HUES6 (cell line): Measurements from ENCODE around the gene PAX2.

Experiments used
- H3K27ac ChIP-seq: 2 replicates; pipeline ENCODE4 v1.7.0; 2013; ENCODE audit warnings: low read depth, mild to moderate bottlenecking, low read length, inconsistent platforms
- H3K27me3 ChIP-seq: 2 replicates; pipeline ENCODE4 v1.6.1; 2013; ENCODE audit warnings: low read length; ENCODE audit not compliant: control insufficient read depth, insufficient read depth
- H3K36me3 ChIP-seq: 2 replicates; pipeline ENCODE4 v1.6.1; 2013; ENCODE audit warnings: low read length; ENCODE audit not compliant: control insufficient read depth, insufficient read depth
- H3K4me1 ChIP-seq: 2 replicates; pipeline ENCODE4 v1.6.1; 2013; ENCODE audit warnings: low read length; ENCODE audit not compliant: control insufficient read depth, insufficient read depth
- H3K4me3 ChIP-seq: 2 replicates; pipeline ENCODE4 v1.5.1; 2013; ENCODE audit warnings: low read depth, low read length
- H3K9ac ChIP-seq: one replicate; pipeline ENCODE4 v1.6.1; 2013; ENCODE audit warnings: mild to moderate bottlenecking, low read length
- H3K9me3 ChIP-seq: 2 replicates; pipeline ENCODE4 v1.6.1; 2013; ENCODE audit warnings: low read depth, low read length; ENCODE audit not compliant: control insufficient read depth, insufficient read depth

PAX2 gene

GRCh38 chr10:100749059-100749308, 3.6 kb downstream of the PAX2 start:
- no peaks in the 10 kb centered on the region for H3K9me3 ChIP-seq
- H3K27me3 ChIP-seq, result peaks cover 99% of the 10 kb centered on the region
- H3K27ac ChIP-seq, result no peak overlapping the region
- H3K36me3 ChIP-seq, result no peaks in the 10 kb centered on the region
- no peak overlapping the region; the same call in 1 of the 2 replicates for H3K4me3 ChIP-seq
- H3K4me1 ChIP-seq, result peaks cover 41% of the 10 kb centered on the region
- H3K9ac ChIP-seq, result no peak overlapping the region

DNA sequence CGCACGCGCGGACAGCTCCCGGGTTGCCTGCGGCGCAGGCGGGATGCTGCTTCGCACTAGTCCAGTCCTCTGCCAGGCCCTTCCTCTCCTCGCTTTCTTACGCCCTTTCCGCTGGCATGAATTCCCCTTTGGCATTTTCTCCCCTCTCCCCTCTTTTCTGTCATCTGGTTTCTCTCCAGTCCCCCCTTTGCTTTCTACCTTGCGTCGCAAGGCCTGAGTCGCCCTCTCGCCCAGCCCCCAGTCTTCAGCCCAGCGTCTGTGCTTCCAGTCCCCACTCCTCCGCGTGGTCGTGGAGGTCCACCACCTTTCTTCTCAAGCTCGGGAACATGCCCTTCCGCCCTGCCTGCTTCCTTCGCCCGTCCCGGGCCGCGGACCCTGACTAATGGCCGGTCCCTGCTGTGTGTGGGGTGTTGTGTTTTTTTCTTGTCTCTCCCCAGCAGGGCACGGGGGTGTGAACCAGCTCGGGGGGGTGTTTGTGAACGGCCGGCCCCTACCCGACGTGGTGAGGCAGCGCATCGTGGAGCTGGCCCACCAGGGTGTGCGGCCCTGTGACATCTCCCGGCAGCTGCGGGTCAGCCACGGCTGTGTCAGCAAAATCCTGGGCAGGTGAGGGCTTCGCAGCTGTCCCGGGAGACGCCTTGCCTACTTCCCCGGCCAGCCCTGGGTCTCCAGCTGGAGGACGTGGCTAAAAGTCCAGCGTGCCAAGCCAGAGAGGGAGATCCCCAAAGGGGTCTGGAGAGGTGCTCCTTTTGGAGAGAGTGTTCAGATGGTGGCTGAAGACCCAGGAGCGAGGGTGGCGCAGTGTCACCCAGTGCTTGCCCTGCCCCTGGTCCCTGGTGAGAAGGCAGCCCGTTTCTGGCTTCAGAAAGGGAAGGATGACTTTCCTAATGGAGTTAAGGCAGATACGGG, 4.2 kb downstream of the PAX2 start:
- H3K9me3 ChIP-seq, result no peaks in the 10 kb centered on the region
- H3K4me3 ChIP-seq, result no peak overlapping the region; the same call in 1 of the 2 replicates
- peaks cover 99% of the 10 kb centered on the region for H3K27me3 ChIP-seq
- H3K27ac ChIP-seq, result no peak overlapping the region
- H3K9ac ChIP-seq, result no peak overlapping the region
- no peaks in the 10 kb centered on the region for H3K36me3 ChIP-seq
- peaks cover 35% of the 10 kb centered on the region for H3K4me1 ChIP-seq

DNA sequence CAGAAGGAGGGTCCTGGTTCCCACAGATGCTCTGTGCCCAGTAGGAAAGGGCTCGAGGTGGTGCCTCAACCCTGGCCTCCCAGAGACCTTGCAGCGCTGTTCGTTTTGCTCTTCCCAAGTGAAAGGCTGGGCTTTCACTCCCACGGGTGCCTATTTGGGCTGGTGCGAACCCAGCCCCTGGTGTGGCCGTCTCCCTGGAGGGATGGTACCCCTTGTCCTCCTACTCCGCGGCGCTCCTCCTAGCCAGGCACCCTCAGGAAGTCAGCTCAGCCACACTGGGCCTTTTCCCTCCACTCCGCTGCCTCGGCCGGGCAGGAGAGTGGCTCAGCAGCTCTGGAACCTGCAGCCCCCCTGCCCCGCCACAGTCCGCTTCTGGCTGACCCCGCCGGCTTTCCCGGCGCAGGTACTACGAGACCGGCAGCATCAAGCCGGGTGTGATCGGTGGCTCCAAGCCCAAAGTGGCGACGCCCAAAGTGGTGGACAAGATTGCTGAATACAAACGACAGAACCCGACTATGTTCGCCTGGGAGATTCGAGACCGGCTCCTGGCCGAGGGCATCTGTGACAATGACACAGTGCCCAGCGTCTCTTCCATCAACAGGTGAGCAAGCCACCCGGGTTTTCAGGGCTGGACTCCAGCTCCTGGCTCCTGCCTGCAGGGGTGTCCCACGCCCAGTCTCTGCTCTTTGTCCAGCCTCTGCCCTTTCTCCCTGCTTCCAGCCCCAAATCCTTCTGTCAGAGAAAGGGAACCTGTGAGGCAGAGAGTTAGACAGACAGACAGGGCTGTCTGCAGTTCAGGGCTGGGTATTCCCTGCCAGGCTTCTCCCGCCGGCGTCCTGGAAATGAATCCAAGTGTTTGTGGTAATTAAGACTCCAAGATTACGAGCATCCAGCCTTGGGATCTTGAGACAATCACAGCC, 5.2 kb downstream of the PAX2 start:
- Histone ChIP-seq H3K4me3 (no peak overlapping the region), H3K27me3 (peaks cover 100% of the 10 kb centered on the region), H3K36me3 (no peaks in the 10 kb centered on the region), H3K9me3 (no peaks in the 10 kb centered on the region), H3K4me1 (peaks cover 33% of the 10 kb centered on the region), H3K27ac (no peak overlapping the region), H3K9ac (no peak overlapping the region)

DNA sequence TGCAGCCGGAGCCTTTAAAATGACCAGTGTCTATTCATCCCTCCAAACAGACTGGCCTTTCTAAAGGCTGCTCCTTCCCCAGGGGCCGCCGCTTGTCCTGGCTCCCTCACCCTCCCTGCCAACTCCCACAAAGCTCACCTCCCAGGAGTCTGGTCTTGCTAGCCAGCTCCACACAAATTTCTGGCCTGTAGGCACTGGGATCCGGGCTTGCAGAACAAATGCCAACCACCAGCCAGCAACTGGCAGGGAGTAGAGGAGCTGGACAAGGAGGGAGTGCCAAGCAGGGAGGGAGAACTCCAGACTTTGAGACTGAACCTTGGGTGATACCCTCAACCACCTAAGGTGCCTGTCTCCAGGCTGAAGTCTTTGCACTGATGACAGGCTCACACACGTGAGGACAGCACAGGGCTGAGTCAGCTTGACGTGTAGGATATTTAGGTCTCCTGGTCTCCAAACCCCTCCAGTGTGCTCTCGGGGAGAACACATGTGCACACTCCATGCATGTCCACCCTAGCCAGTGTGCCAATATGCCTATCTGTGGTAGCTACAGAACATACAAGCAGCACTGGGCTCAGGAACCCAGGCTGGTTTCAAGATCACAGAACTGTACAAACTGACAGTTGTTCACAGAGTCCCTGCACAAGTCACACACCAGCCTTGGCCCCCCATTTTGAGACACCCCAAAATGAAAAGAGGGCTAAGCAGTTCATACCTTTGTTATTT, 6.0 kb downstream of the PAX2 start:
- Histone ChIP-seq H3K4me1 (peaks cover 29% of the 10 kb centered on the region), H3K9me3 (no peaks in the 10 kb centered on the region), H3K27me3 (peaks cover 100% of the 10 kb centered on the region), H3K36me3 (no peaks in the 10 kb centered on the region), H3K27ac (no peak overlapping the region), H3K9ac (no peak overlapping the region), H3K4me3 (no peak overlapping the region)

DNA sequence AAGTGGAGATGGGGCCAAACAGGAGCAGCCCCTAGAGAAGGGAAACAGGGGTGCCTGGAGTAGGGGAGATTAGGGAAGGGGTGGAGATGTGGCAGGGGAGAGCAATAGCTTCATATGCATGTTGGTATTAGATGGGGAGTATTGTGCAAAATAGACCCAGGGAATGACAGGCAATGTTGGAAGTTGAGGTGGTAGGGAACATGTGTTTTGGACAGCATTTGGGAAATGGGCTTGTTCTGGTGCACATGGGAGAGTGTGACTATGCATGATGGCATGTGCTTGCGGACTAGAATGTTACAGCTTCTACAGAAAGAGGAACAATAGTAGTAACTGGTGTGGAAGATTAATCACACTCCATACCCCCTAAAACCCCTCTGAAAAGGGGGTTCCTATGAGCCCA, 10.4 kb downstream of the PAX2 start:
- Histone ChIP-seq H3K4me1 (peaks cover 15% of the 10 kb centered on the region; the same call in 1 of the 2 replicates), H3K27me3 (peaks cover 96% of the 10 kb centered on the region)

GRCh38 chr10:100759331-100759730, 13.9 kb downstream of the PAX2 start:
- no peak overlapping the region for H3K27ac ChIP-seq
- peaks cover 17% of the 10 kb centered on the region; the same call in 1 of the 2 replicates for H3K4me1 ChIP-seq

More for the DNA sequence above, 10.4 kb downstream of the PAX2 start:
- no peak overlapping the region for H3K27ac ChIP-seq
- no peak overlapping the region for H3K9ac ChIP-seq
- no peaks in the 10 kb centered on the region for H3K9me3 ChIP-seq
- no peak overlapping the region for H3K4me3 ChIP-seq
- H3K36me3 ChIP-seq, result no peaks in the 10 kb centered on the region

GRCh38 chr10:100760726-100761125, 15.3 kb downstream of the PAX2 start:
- no peak overlapping the region for H3K9ac ChIP-seq
- H3K4me3 ChIP-seq, result no peak overlapping the region
- peaks cover 17% of the 10 kb centered on the region; the same call in 1 of the 2 replicates for H3K4me1 ChIP-seq
- H3K27me3 ChIP-seq, result peaks cover 73% of the 10 kb centered on the region
- H3K36me3 ChIP-seq, result no peaks in the 10 kb centered on the region
- H3K27ac ChIP-seq, result no peak overlapping the region
- H3K9me3 ChIP-seq, result no peaks in the 10 kb centered on the region

More at GRCh38 chr10:100759331-100759730, 13.9 kb downstream of the PAX2 start:
- Histone ChIP-seq H3K27me3 (peaks cover 79% of the 10 kb centered on the region), H3K9me3 (no peaks in the 10 kb centered on the region), H3K36me3 (no peaks in the 10 kb centered on the region), H3K9ac (no peak overlapping the region), H3K4me3 (no peak overlapping the region)

- Histone ChIP-seq H3K4me1 (peaks cover 17% of the 10 kb centered on the region; the same call in 1 of the 2 replicates), H3K4me3 (no peak overlapping the region), H3K27ac (no peak overlapping the region), H3K36me3 (no peaks in the 10 kb centered on the region), H3K9me3 (no peaks in the 10 kb centered on the region), H3K9ac (no peak overlapping the region), H3K27me3 (peaks cover 73% of the 10 kb centered on the region)
These were observed 15.8 kb downstream of the PAX2 start for GRCh38 chr10:100761191-100761590.

- Histone ChIP-seq H3K27ac (no peak overlapping the region), H3K4me1 (peaks cover 17% of the 10 kb centered on the region; the same call in 1 of the 2 replicates), H3K9ac (no peak overlapping the region), H3K4me3 (no peak overlapping the region), H3K27me3 (peaks cover 67% of the 10 kb centered on the region), H3K36me3 (no peaks in the 10 kb centered on the region), H3K9me3 (no peaks in the 10 kb centered on the region)
These were observed 17.8 kb downstream of the PAX2 start for GRCh38 chr10:100763043-100763747.

DNA sequence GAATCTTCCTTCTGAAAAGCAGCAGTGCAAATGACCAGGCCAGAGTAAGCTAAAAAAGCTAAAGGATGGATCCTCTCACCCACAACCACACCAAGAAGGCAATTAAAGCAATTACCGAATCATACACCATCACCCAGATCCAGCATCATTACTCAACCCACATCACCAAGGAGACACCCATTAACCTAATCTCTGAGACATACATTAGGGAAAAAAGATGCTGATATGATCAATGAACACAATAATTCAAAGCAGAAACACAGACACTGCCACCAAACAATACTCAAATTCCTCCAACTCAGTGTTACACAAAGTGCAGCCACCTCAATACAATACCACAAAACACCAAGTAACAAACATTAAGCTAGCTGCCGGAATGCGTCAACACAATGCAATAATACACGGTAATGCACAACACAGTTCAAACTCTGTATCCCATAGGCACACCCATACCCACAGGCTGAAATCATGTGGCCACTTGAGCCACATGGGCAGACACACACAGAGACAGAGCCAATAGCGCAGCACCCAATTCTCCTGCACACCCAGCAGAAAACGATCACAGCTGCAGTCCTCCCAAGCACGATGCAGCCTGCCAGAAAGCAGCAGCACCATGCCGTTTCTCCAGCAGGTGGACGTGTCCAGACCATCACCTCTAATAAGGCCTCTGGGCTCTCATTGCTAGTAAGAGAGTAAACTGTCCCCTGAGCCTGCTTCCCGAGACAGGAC, 21.5 kb downstream of the PAX2 start:
- H3K4me3 ChIP-seq, result no peak overlapping the region
- H3K9me3 ChIP-seq, result no peaks in the 10 kb centered on the region
- no peak overlapping the region for H3K9ac ChIP-seq
- peaks cover 4% of the 10 kb centered on the region; the same call in 1 of the 2 replicates for H3K4me1 ChIP-seq
- H3K36me3 ChIP-seq, result no peaks in the 10 kb centered on the region
- H3K27ac ChIP-seq, result no peak overlapping the region
- H3K27me3 ChIP-seq, result peaks cover 34% of the 10 kb centered on the region
